ENCODE results near the gene LEP. TPM values are rescaled to one million over a fixed set of nuclear protein-coding genes. Genes with fewer than 3 reads are reported as not detected.

LEP gene
- not detected in 2 replicates for total RNA-seq

GRCh38 chr7:128240696-128241386 lies at the start of gene LEP:
TSS of gene LEP (plus strand) at chr7:128241278. CDS start at chr7:128252019, 10,741 bp downstream.

Other genes with a start within 250 kb of the LEP start
- 0.65 and 1.4 TPM in 2 replicates for gene LRRC4, start 209.8 kb upstream of the LEP start, total RNA-seq
- gene RBM28, start 102.6 kb downstream of the LEP start, total RNA-seq: 7.0 and 15.5 TPM in 2 replicates
- not detected in 2 replicates for gene PRRT4, start 120.4 kb downstream of the LEP start, total RNA-seq
- gene IMPDH1, start 168.7 kb downstream of the LEP start, total RNA-seq: 31.1 and 42.9 TPM in 2 replicates
- gene HILPDA, start 214.6 kb downstream of the LEP start, total RNA-seq: 6.9 and 9.1 TPM in 2 replicates
- 21.3 and 25.9 TPM in 2 replicates for gene METTL2B, start 235.5 kb downstream of the LEP start, total RNA-seq

Measured in dermis lymphatic vessel endothelial cell (primary cell).